ENCODE results near the gene SGCD.

SGCD gene

DNA sequence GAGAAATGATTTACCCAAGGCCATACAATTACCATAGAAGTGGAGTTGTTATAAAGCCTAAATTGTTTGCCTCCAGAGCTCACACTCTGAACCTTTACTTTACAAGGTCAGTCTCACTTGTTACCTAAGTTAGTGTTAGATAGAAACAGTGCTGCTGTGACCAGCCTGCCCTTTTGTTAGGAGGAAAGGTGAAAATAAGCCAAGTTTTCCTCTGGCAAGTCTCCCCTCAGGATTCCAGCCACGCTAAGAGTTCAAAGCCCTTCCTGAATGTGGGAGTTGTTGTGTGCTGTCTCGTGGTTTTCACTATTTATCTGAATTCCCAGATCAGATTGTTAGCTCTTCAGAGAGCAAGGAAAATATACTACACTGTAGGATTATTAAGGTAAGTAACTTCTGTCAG, 260.0 kb downstream of the SGCD start:
- ChIA-PET CTCF (no interaction called here), POLR2A (no interaction called here)
- no peak for TF ChIP-seq CTCF (IDR thresholded peaks at IDR 0.05; ENCODE audit: insufficient read depth, low read length, missing control alignments)
- no peak for DNase-seq (ENCODE audit: low read depth, low spot score)
- H3K4me3 ChIP-seq (ENCODE audit: low read depth, low read length), result no peak overlapping the region

- TF ChIP-seq CTCF (IDR thresholded peaks at IDR 0.05; ENCODE audit: insufficient read depth, low read length, missing control alignments), result no peak
- POLR2A ChIA-PET, result no interaction called here
- no peak overlapping the region for H3K4me3 ChIP-seq (ENCODE audit: low read depth, low read length)
- CTCF ChIA-PET, result no interaction called here
- no peak for DNase-seq (ENCODE audit: low read depth, low spot score)
Measured at GRCh38 chr5:156588306-156588705, 261.3 kb downstream of the SGCD start.

GRCh38 chr5:156589104-156589945, 262.4 kb downstream of the SGCD start:
- no peak for DNase-seq (ENCODE audit: low read depth, low spot score)
- POLR2A ChIA-PET, result no interaction called here
- H3K4me3 ChIP-seq (ENCODE audit: low read depth, low read length), result no peak overlapping the region
- CTCF ChIA-PET, result no interaction called here
- TF ChIP-seq CTCF (IDR thresholded peaks at IDR 0.05; ENCODE audit: insufficient read depth, low read length, missing control alignments), result no peak

- DNase-seq (ENCODE audit: low read depth, low spot score), result no peak
- ChIA-PET POLR2A (no interaction called here), CTCF (no interaction called here)
- H3K4me3 ChIP-seq (ENCODE audit: low read depth, low read length), result no peak overlapping the region
- TF ChIP-seq CTCF (IDR thresholded peaks at IDR 0.05; ENCODE audit: insufficient read depth, low read length, missing control alignments), result no peak
Measured at GRCh38 chr5:156589946-156590216, 262.9 kb downstream of the SGCD start.

DNA sequence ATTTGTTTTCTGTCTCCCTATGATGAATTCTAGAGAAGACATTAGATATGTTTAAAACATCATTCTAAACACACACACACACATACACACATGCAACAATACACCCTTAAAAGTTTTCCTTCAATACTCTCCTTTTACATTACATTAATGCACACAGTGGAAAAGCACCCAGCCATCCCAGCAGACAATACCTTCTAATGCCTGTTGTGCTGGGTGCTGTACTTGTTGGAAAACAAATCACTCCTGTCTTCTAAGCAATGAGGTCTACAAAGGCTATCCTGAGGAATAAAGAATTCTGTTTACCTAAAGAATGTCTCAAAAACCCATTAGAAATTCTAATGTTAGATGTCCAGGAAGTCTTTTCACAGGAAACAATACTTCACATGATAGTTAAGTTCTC, 264.0 kb downstream of the SGCD start:
- ChIA-PET POLR2A (no interaction called here), CTCF (no interaction called here)
- H3K4me3 ChIP-seq (ENCODE audit: low read depth, low read length), result no peak overlapping the region
- TF ChIP-seq CTCF (IDR thresholded peaks at IDR 0.05; ENCODE audit: insufficient read depth, low read length, missing control alignments), result no peak
- DNase-seq (ENCODE audit: low read depth, low spot score), result no peak

DNA sequence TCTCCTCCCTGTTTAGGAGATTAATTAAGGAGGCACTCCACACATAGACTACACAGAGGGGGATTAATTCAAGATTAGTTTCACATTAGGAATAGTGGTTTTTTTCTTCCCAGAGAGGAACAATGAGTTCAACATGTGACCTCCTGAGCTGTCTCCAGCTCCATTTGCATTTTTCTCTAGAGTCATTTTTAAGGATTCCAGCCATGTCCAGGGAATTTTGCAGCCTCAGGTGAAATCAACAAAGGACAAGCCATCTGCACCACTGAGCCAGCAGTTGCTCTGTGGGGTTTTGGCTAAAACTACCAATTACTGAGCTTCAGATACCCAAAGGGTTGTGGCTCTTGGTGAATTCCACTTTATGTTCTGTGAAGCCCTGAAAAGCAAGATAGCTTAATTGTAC, 264.7 kb downstream of the SGCD start:
- ChIA-PET POLR2A (no interaction called here), CTCF (no interaction called here)
- no peak for DNase-seq (ENCODE audit: low read depth, low spot score)
- TF ChIP-seq CTCF (IDR thresholded peaks at IDR 0.05; ENCODE audit: insufficient read depth, low read length, missing control alignments), result no peak
- no peak overlapping the region for H3K4me3 ChIP-seq (ENCODE audit: low read depth, low read length)

All from AG04449 (cell line).